GM12878 (cell line): ENCODE data around the gene MYO1H. TPM values are rescaled to one million over a fixed set of nuclear protein-coding genes. Genes with fewer than 3 reads are reported as not detected.

Source experiments
- ATAC-seq: fragments of 200-7000 bp; cut with Tn5 transposase; 3 replicates; pipeline ENCODE4 v1.9.1; 2020; ENCODE audit warnings: mild to moderate bottlenecking, moderate library complexity
- BruUV-seq: library from RNA; stranded (reverse); fragments of 400-500 nt; replicated peaks from 2 replicates; lab custom pipeline; 2021; lab: Mats Ljungman, UMichigan
- CTCF ChIA-PET: fragments of 300-600 bp; sonication (Branson Sonifier 250); formaldehyde crosslinking; extraction: SDS; loops from one replicate; lab custom pipeline; 2021; ENCODE audit warnings: inconsistent platforms; lab: Yijun Ruan, JAX
- POLR2A ChIA-PET: fragments of 350-600 bp; formaldehyde crosslinking; extraction: SDS; loops from one replicate; lab custom pipeline; 2021; ENCODE audit warnings: inconsistent platforms; lab: Charles Lee
- RAD21 ChIA-PET: fragments of 300-600 bp; sonication (Branson Sonifier 250); formaldehyde crosslinking; loops from one replicate; lab custom pipeline; 2023; ENCODE audit warnings: antibody characterized with exemption; ENCODE audit not compliant: unreplicated experiment; lab: Charles Lee
- SMC1A ChIA-PET: fragments of 300-600 bp; sonication (Branson Sonifier 250); formaldehyde crosslinking; loops from one replicate; lab custom pipeline; 2023; ENCODE audit not compliant: unreplicated experiment, uncharacterized antibody; lab: Charles Lee
- DNase-seq: peaks from one replicate; pipeline ENCODE4 v3.0.0-alpha.2; 2011; ENCODE audit warnings: low read depth, low spot score
- FAIRE-seq: peaks from 3 replicates; lab custom pipeline; 2011; peaks lifted over from hg19 to GRCh38; lab: Jason Lieb, UNC
- H2AFZ ChIP-seq: 2 replicates; pipeline ENCODE4 v1.6.0; 2011; ENCODE audit warnings: low read depth, low read length, control low read depth; ENCODE audit not compliant: control insufficient read depth
- H3K27ac ChIP-seq: 2 replicates; pipeline ENCODE4 v1.5.1; 2011; ENCODE audit warnings: control low read depth; ENCODE audit not compliant: control insufficient read depth, insufficient read depth
- H3K27me3 ChIP-seq, 2 experiments: replicated peaks in 1 of 2; 2 replicates each; pipeline versions ENCODE4 v1.6.0 to v1.6.1; 2011; ENCODE audit warnings: low read length in 1 of 2; ENCODE audit not compliant: control insufficient read depth in 2 of 2, insufficient read depth in 2 of 2
- H3K36me3 ChIP-seq, 2 experiments: 2 replicates each; pipeline ENCODE4 v1.5.1; 2011; ENCODE audit warnings: low read length in 1 of 2; ENCODE audit not compliant: control insufficient read depth in 2 of 2, insufficient read depth in 2 of 2
- H3K4me1 ChIP-seq: 2 replicates; pipeline ENCODE4 v1.6.1; 2011; ENCODE audit warnings: mild to moderate bottlenecking, low read length, moderate library complexity, mixed read lengths; ENCODE audit not compliant: control insufficient read depth, insufficient read depth
- H3K4me2 ChIP-seq: 2 replicates; pipeline ENCODE4 v1.6.0; 2011; ENCODE audit warnings: control low read depth; ENCODE audit not compliant: control insufficient read depth, insufficient read depth
- H3K4me3 ChIP-seq: fragments of 200-600 bp; sonication (generic); 2 replicates; pipeline ENCODE4 v1.5.1; 2016
- H3K79me2 ChIP-seq: 2 replicates; pipeline ENCODE4 v1.6.0; 2011; ENCODE audit warnings: low read length; ENCODE audit not compliant: control insufficient read depth, insufficient read depth
- H3K9ac ChIP-seq: 2 replicates; pipeline ENCODE4 v1.8.0; 2011; ENCODE audit warnings: low read length, control low read depth, mixed read lengths; ENCODE audit not compliant: control insufficient read depth, insufficient read depth
- H3K9me3 ChIP-seq: replicated peaks from 3 replicates; pipeline ENCODE4 v1.5.1; 2011; ENCODE audit warnings: mild to moderate bottlenecking, low read length; ENCODE audit not compliant: control insufficient read depth, insufficient read depth
- H4K20me1 ChIP-seq: 2 replicates; pipeline ENCODE4 v1.6.0; 2011; ENCODE audit not compliant: control insufficient read depth, insufficient read depth
- CBX5 ChIP-seq: sonication (generic); IDR thresholded peaks from 2 replicates; pipeline ENCODE4 v1.6.1; 2016; ENCODE audit warnings: low read depth, moderate library complexity, mild to moderate bottlenecking, inconsistent platforms
- IKZF1 ChIP-seq: fragments of 450-650 bp; conservative IDR thresholded peaks from 2 replicates; pipeline ENCODE4 v1.6.1; 2017; ENCODE audit warnings: antibody characterized with exemption, mild to moderate bottlenecking
- IRF3 ChIP-seq: fragments of 450-650 bp; IDR thresholded peaks from 2 replicates; pipeline ENCODE4 v1.6.1; 2014; ENCODE audit warnings: mild to moderate bottlenecking
- KDM1A ChIP-seq: fragments of 200-600 bp; sonication (generic); IDR thresholded peaks from 2 replicates; pipeline ENCODE4 v1.6.1; 2016; ENCODE audit warnings: borderline replicate concordance
- NFIC ChIP-seq: IDR thresholded peaks from 2 replicates; pipeline ENCODE4 v1.6.1; 2012; ENCODE audit warnings: low read depth, mild to moderate bottlenecking, inconsistent platforms, low read length, moderate library complexity
- NFXL1 ChIP-seq: fragments of 450-650 bp; IDR thresholded peaks from 2 replicates; pipeline ENCODE4 v1.6.1; 2017; ENCODE audit warnings: antibody characterized with exemption, mild to moderate bottlenecking, borderline replicate concordance
- PAX5 ChIP-seq: IDR thresholded peaks from 2 replicates; pipeline ENCODE4 v1.6.1; 2011; ENCODE audit warnings: low read depth, low read length, borderline replicate concordance
- SIN3A ChIP-seq: IDR thresholded peaks from 2 replicates; pipeline ENCODE4 v1.6.1; 2012; ENCODE audit warnings: low read depth, low read length, improper control_type of control experiment
- SRF ChIP-seq, 2 experiments: IDR thresholded peaks; 2 replicates each; pipeline ENCODE4 v1.6.1; 2011; ENCODE audit warnings: low read depth in 2 of 2, low read length in 2 of 2, mild to moderate bottlenecking in 1 of 2, moderate library complexity in 1 of 2
- STAT1 ChIP-seq: fragments of 450-650 bp; conservative IDR thresholded peaks from 2 replicates; pipeline ENCODE4 v1.6.1; 2014; ENCODE audit warnings: antibody characterized with exemption, mild to moderate bottlenecking
- TAF1 ChIP-seq: IDR thresholded peaks from 2 replicates; pipeline ENCODE4 v1.6.1; 2011; ENCODE audit warnings: mild to moderate bottlenecking, low read depth, low read length, borderline replicate concordance
- YY1 ChIP-seq: IDR thresholded peaks from 2 replicates; pipeline ENCODE4 v1.6.1; 2011; ENCODE audit warnings: low read depth, mild to moderate bottlenecking, low read length
- WGBS: methylation state at CpG from one replicate; pipeline ENCODE4 v1.1.6; 2016; ENCODE audit warnings: low lambda C conversion rate; ENCODE audit not compliant: insufficient replicate concordance, insufficient coverage; ENCODE audit errors: missing lambda C conversion rate; 5-methylcytosine and 5-hydroxymethylcytosine counted together
- in situ Hi-C: fragments of 300-500 bp; cut with MboI; formaldehyde crosslinking; loops from 9 replicates; pipeline ENCODE4 v1.14.3; 2018; ENCODE audit warnings: mixed read lengths
- intact Hi-C: fragments of 100-400 bp; cut with micrococcal nuclease; formaldehyde crosslinking; loops from one replicate; pipeline ENCODE4 v1.14.2; 2022; ENCODE audit not compliant: unreplicated experiment
- polyA plus RNA-seq, 11 experiments: library from polyadenylated mRNA; depleted of rRNA in 4 of 11; unstranded in 6 of 11; stranded (reverse) in 5 of 11; fragments of >200 nt; fragmentation: Nextera tagmentation in 4 of 11; fragmentation: Illumina TruSeq in 1 of 11; extraction: Ambion mirVana in 4 of 11; extraction: Trizol in 1 of 11; gene quantifications; 1 replicate in 1 of 11; 2 replicates in 10 of 11; pipeline versions ENCODE4 v1.2.1 to v1.2.3, GENCODE V29; 2011 to 2016; ENCODE audit warnings: inconsistent platforms in 2 of 11, missing spikeins in 2 of 11, low read depth in 1 of 11
- total RNA-seq, 4 experiments: library from RNA; depleted of rRNA in 3 of 4; stranded (reverse); fragments of >200 nt in 3 of 4; fragmentation: Illumina TruSeq in 1 of 4; extraction: Trizol in 1 of 4; gene quantifications; 2 replicates each; pipeline versions ENCODE4 v1.2.1 to v1.2.3, GENCODE V29; 2013 to 2021
- TF ChIP-seq, protein P1 (sequence below): fragments of 450-650 bp; formaldehyde crosslinking; IDR thresholded peaks from 2 replicates; pipeline ENCODE4 v1.5.0; 2022; ENCODE audit warnings: mild to moderate bottlenecking, missing genetic modification characterization
- TF ChIP-seq, protein P2 (sequence below): fragments of 450-650 bp; IDR thresholded peaks from 2 replicates; pipeline ENCODE4 v1.6.1; 2017; ENCODE audit warnings: mild to moderate bottlenecking, low read depth, inconsistent platforms; ENCODE audit not compliant: poor library complexity, severe bottlenecking

MYO1H gene
- total and polyA plus RNA-seq, 10 of the 15 experiments (the other 5 are each of a cell fraction or from before 2014, with no cell fraction given), result 0.05 TPM; not detected in 9

DNA sequence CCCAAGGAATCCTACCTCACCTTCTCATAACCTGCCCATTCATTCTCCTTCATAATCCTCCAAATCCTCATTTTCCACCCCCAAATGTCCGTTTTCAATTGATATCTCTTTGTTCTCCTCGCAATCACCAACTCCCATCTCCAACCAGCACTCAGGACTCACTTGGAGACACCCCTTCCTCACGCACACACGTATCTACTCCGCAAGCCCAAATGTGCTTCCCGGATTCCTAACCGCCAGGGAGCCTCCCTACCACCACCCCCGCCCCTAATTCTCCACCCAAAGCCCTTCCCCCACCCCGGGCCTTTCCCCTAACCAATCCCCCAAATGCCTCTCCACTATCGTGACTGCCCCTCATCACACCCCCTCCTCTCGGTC lies 129.1 kb downstream of the MYO1H start:
- H3K27me3 ChIP-seq, result no peaks in the 10 kb centered on the region
- TF ChIP-seq TAF1, result no peak
- TF ChIP-seq YY1, result no peak
- TF ChIP-seq NFXL1, result no peak
- no peak for TF ChIP-seq IRF3
- TF ChIP-seq NFIC, result no peak
- TF ChIP-seq PAX5, result no peak
- TF ChIP-seq, protein P1, sequence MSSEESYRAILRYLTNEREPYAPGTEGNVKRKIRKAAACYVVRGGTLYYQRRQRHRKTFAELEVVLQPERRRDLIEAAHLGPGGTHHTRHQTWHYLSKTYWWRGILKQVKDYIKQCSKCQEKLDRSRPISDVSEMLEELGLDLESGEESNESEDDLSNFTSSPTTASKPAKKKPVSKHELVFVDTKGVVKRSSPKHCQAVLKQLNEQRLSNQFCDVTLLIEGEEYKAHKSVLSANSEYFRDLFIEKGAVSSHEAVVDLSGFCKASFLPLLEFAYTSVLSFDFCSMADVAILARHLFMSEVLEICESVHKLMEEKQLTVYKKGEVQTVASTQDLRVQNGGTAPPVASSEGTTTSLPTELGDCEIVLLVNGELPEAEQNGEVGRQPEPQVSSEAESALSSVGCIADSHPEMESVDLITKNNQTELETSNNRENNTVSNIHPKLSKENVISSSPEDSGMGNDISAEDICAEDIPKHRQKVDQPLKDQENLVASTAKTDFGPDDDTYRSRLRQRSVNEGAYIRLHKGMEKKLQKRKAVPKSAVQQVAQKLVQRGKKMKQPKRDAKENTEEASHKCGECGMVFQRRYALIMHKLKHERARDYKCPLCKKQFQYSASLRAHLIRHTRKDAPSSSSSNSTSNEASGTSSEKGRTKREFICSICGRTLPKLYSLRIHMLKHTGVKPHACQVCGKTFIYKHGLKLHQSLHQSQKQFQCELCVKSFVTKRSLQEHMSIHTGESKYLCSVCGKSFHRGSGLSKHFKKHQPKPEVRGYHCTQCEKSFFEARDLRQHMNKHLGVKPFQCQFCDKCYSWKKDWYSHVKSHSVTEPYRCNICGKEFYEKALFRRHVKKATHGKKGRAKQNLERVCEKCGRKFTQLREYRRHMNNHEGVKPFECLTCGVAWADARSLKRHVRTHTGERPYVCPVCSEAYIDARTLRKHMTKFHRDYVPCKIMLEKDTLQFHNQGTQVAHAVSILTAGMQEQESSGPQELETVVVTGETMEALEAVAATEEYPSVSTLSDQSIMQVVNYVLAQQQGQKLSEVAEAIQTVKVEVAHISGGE (CRISPR knock-in tag), result no peak
- TF ChIP-seq SIN3A, result no peak
- no peak for TF ChIP-seq IKZF1
- no peak for TF ChIP-seq KDM1A
- no peak for TF ChIP-seq SRF (IDR thresholded peaks at IDR 0.05; ENCODE audit: low read depth in 2 of 2, low read length in 2 of 2)
- no peak for TF ChIP-seq CBX5
- TF ChIP-seq, protein P2, sequence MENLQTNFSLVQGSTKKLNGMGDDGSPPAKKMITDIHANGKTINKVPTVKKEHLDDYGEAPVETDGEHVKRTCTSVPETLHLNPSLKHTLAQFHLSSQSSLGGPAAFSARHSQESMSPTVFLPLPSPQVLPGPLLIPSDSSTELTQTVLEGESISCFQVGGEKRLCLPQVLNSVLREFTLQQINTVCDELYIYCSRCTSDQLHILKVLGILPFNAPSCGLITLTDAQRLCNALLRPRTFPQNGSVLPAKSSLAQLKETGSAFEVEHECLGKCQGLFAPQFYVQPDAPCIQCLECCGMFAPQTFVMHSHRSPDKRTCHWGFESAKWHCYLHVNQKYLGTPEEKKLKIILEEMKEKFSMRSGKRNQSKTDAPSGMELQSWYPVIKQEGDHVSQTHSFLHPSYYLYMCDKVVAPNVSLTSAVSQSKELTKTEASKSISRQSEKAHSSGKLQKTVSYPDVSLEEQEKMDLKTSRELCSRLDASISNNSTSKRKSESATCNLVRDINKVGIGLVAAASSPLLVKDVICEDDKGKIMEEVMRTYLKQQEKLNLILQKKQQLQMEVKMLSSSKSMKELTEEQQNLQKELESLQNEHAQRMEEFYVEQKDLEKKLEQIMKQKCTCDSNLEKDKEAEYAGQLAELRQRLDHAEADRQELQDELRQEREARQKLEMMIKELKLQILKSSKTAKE, result no peak
- TF ChIP-seq STAT1, result no peak
- TF ChIP-seq, all 136 proteins: peak for 0
- no TSS peak for BruUV-seq
- Histone ChIP-seq H3K9ac (peak overlapping the region; percentile 91), H3K4me1 (peaks cover 7% of the 10 kb centered on the region; the same call in 1 of the 2 replicates), H4K20me1 (no peaks in the 10 kb centered on the region; the same call in 1 of the 2 replicates), H3K4me2 (peak overlapping the region; percentile 93), H3K36me3 (no peaks in the 10 kb centered on the region), H3K27ac (peak overlapping the region; percentile 98), H3K79me2 (peaks cover 57% of the 10 kb centered on the region), H3K4me3 (peak overlapping the region; percentile 84), H2AFZ (peak overlapping the region; percentile 90), H3K9me3 (no peaks in the 10 kb centered on the region)
- FAIRE-seq, result no peak
- ChIA-PET CTCF (no interaction called here), POLR2A (interaction anchor here (0.9 kb wide), 1 partner anchor 97 kb away, joined by 3 read pairs; the partner anchor contains the start of gene MVK), SMC1A (interaction anchor here (0.7 kb wide), 1 partner anchor 76 kb away, joined by 3 read pairs; no protein-coding TSS in a partner anchor), RAD21 (no interaction called here)
- in situ Hi-C loops, result no loop called here
- intact Hi-C loops, result no loop called here
- WGBS, result 0% methylated on average over 8 of the region's 11 CpGs
- no peak for ATAC-seq
- DNase-seq, result no peak
